GDM1 (cell line): ENCODE data around the gene XYLT2.

Experiments used
- DNase-seq: peaks from one replicate; lab custom pipeline; 2025; lab: John Stamatoyannopoulos, UW

XYLT2 gene

DNA sequence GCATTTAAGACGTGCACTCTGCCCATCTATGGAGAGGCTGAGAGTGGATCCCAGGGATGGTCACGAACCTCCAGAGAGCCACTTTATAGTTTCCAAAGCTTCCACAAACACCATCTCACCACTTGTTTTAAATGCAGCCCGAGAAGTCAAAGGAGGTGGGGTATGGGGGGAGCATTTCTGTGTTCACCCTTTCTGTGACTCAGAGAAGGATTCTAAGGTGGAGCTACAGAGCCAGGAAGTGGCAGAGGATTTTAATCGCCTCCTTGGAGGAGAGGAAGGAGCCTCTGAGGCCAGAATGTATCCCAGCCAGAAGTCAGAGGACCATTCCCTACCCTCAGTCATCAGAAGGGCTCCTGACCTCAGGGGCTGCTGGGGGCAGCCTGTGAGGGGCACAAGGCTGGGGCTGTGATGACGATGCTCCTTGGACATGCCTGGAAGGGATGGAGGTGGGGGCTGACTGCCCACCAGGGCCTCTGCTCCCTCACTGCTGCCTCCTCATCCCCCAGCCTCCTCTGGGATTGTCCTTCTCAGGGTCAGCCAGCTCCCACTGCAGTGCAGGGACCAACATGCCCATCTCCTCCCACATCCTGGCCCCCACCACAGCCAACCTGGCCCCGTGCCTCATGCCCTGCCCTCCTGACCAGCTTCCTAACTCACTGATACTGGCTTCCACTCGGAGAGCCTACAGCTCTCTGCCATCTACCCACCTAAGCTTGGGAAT lies 2.8 kb downstream of the XYLT2 start:
- DNase-seq, result no peak

- DNase-seq, result no peak
Observed at GRCh38 chr17:50349243-50349600, 3.3 kb downstream of the XYLT2 start.

- no peak for DNase-seq
Observed at GRCh38 chr17:50350733-50351132, 4.8 kb downstream of the XYLT2 start.

- no peak for DNase-seq
Observed at GRCh38 chr17:50352072-50352692, 6.3 kb downstream of the XYLT2 start.

DNA sequence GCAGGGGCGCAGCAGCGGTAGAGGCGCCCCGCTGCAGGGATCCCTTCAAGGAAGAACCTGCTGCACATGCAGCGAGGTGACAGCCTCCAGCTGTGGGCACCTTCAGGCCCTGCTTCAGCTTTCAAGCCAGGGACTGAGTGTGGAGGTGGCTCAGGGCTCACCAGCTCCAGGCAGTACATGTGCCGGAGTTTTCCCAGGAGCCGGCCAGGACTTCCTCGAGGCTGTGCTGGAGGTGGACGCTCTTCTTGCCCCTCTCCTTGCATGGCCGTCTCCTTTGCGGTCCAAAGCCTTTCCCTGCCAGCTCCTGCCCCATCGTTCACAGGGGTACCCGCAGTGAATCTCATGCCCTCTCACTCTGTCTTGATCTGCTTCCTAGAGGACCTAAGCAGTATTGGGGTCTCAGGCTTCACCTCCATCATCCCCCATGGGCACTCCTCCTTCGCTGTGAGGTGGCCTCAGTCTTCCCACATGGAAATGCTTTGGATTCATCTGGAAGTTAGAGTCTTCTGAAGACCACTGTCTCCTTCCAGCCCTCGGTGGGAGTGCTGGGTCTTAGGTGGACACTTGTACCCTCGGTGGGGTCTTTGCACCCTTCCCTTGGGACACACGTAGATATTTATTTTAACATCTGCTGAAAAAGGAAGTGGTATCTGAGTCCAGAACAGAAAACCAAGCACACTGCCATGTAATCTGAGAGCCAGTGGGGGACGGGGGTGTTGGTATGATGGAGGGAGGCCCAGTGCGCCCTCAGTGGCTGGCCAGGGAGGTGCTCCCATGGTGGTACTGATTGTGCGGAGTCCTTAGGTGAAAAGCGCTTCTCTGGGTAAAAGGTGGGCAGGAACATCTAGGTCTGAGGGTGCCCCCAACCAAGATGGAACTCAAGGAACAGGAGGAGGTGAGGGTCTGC lies 7.0 kb downstream of the XYLT2 start:
- DNase-seq, result no peak

GRCh38 chr17:50353600-50354195 lies 7.8 kb downstream of the XYLT2 start:
- no peak for DNase-seq

DNA sequence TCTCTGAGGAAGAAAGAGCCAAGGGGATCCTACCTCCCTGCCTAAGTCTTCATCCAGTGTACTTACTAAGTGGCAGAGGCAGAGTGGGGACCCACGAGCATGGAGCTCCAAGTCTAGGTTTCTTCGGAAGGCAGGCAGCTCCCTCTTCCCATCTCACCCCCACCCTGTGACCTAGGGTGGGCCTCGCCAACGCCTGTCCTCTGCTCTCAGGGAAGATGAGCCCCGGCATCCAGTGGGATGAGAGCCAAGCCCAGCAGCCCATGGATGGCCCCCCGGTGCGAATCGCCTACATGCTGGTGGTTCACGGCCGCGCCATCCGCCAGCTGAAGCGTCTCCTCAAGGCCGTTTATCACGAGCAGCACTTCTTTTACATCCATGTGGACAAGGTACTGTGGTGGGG lies 8.3 kb downstream of the XYLT2 start:
- no peak for DNase-seq

DNA sequence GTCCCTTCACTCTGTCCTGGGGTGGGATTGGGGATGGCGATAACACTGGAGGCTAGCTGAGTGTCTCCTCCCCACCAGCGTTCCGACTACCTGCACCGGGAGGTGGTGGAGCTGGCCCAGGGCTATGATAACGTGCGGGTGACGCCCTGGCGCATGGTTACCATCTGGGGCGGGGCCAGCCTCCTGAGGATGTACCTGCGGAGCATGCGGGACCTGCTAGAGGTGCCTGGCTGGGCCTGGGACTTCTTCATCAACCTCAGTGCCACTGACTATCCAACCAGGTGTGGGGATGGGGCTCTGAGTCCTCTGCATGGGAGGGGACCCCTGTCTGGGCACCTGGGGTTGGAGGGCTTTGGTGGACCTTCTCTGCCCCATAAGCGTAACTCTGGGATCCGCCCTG lies 8.8 kb downstream of the XYLT2 start:
- no peak for DNase-seq

DNA sequence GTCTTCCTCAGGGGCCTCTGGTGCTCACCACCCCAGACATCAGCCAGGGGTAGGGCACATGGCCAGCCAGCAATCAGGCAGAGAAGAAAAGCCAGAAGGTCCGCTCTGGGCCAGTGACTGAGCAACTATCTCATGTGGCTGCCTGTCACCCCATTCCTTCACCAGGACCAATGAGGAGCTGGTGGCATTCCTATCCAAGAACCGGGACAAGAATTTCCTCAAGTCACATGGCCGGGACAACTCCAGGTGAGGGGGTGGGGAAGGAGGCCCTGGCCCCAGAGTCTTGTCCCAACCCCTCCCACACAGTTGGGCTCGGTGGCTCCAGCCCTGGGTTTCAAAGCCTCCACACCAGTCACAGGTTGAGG lies 9.4 kb downstream of the XYLT2 start:
- DNase-seq, result no peak

GRCh38 chr17:50355701-50356341 lies 9.9 kb downstream of the XYLT2 start:
- DNase-seq, result no peak

DNA sequence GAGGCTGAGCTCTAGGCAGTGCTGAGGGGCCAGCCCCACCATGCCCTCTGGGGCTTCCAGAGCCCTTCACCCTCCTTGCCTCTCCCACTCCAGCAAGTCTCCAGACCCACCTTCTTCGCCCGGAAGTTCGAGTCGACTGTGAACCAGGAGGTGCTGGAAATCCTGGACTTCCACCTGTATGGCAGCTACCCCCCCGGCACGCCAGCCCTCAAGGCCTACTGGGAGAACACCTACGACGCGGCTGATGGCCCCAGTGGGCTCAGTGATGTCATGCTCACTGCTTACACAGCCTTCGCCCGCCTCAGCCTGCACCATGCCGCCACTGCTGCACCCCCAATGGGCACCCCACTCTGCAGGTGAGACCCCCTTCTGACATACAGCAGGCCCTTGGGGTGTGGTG lies 10.5 kb downstream of the XYLT2 start:
- DNase-seq, result no peak

- DNase-seq, result no peak
Observed at GRCh38 chr17:50356892-50357510, 11.1 kb downstream of the XYLT2 start.

- DNase-seq, result no peak
Observed at GRCh38 chr17:50358177-50358576, 12.3 kb downstream of the XYLT2 start.

DNA sequence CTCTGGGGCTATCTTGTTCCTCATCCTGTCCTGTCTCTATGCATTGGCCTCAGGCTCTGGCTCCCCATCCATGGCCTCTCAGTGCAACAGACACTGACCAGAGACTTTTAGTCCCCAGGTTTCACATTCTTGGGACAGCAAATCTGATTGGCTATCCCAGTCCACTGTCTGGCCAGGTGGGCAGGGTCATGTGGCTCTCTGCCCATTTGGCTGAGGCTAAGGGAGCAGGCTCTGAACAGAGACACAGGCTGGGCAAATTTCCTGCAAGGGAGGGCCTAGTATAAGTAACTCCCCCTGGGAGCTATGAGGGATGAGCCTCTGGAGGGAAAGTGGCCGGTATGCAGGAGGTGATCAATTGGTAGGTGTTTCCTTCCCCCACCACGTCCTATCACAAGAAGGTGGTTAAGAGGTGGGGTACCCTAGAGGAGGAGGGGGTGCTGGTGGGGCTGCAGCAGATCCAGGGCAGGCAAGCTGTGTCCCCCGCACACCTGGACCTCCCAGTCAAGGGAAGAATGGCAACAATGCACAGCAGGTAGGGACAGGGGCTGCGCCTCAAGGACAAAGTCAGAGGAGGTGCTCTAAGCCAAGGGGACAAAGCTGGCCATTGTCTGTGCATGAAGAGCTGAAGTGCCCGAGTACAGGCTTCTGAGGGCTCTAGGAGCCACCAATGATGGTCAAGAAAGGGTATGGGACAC lies 13.2 kb downstream of the XYLT2 start:
- DNase-seq, result no peak

DNA sequence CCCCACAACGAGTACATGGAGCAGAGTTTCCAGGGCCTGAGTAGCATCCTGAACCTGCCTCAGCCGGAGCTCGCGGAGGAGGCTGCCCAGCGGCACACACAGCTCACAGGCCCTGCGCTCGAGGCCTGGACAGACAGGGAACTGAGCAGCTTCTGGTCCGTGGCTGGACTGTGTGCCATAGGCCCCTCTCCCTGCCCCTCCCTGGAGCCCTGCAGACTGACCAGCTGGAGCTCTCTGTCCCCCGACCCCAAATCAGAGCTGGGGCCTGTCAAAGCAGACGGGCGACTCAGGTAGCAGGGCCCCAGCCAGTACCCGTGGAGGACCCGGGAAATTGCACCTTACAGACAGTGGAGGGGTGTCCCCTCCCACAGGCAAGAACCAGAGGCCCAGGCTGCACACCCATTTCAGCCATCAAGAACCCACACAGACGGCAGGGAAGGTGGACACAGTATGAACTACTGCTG lies 14.1 kb downstream of the XYLT2 start:
- DNase-seq, result no peak

GRCh38 chr17:50360486-50361115 lies 14.7 kb downstream of the XYLT2 start:
- DNase-seq, result no peak

DNA sequence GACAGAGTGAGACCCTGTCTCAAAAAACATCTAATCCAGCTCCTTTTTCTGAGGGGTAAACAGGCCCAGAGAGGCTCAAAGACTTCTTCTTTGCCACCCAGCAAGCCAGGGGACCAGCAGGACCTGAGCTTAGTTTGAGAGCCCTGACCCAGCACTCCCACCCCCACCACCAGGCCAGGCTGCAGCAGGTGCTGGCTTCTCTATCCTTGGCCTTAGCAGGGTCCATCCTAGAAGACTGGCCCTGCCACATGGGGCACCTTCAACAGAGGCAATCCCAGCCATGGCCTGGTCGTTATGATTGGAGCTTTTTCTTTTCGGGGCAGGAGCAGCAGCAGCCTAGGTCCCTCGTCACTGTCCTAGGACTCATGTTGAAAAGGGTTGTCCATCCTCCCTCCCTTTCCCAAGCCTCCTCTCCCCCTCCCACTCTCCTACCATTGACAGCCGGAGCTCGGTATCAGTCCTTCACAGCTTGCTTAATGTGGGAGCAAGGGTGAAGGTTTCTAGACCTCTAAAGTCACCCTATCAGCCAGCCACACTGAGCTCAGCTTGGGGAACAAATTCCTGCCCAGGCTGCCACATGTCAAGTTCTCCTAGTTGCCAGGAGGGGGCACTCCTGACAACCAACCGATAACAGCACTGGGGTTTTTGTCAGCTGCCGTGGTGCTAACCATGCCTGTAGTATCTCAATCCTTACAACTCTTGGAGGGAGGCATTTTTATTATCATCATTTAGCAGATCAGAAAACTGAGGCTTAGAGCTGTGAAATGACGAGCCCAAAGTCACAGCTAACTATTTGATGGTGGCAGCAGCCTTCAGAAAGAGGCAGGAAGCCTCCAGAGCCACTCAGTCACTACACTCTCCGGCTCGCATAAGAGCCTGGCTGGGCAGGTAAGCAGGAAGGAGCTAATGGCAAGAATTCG lies 15.9 kb downstream of the XYLT2 start:
- peak; percentile 53 for DNase-seq

DNA sequence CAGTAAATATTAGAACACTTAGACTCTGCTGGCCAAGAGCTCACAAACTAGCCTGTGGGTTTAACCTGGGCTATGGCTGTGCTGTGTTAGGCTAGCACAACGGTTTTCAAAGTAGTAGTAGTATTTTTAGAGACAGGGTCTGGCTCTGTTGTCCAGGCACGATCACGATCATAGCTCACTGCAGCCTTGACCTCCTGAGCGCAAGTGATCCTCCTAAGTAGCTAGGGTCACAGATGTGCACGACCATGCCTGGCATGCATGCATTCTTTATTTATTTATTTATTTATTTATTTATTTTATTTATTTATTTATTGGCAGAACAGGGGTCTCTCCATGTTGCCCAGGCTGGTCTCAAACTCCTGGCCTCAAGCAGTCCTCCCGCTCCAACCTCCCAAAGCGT lies 16.7 kb downstream of the XYLT2 start:
- DNase-seq, result no peak
